Thyroid gland (tissue), 4 donors: ENCODE data around the gene DYNC1LI2. TPM values are rescaled to one million over a fixed set of nuclear protein-coding genes. Genes with fewer than 3 reads are reported as not detected.
"Not testable (repeated sequence)": the region's sequence is repeated elsewhere in the genome, so short reads cannot be mapped to it uniquely, and the experiment has no call there.

Experiments used
- DNase-seq, 2 donors: peaks; one replicate each; pipeline ENCODE4 v3.0.0-alpha.2; 2019
- H3K27ac ChIP-seq, 3 donors: fragments of 200-600 bp; sonication (generic); 1 replicate in 2 of 3; 2 replicates in 1 of 3; pipeline ENCODE4 v1.5.1; 2016 to 2019; ENCODE audit warnings: mild to moderate bottlenecking in 1 of 3, moderate library complexity in 1 of 3
- H3K27me3 ChIP-seq: fragments of 200-600 bp; sonication (generic); one replicate; pipeline ENCODE4 v1.5.1; 2019
- H3K36me3 ChIP-seq, 2 donors: fragments of 200-600 bp; sonication (generic); one replicate each; pipeline ENCODE4 v1.5.1; 2016 to 2019
- H3K4me1 ChIP-seq, 2 donors: fragments of 200-600 bp; sonication (generic); one replicate each; pipeline ENCODE4 v1.5.1; 2017 to 2019
- H3K4me3 ChIP-seq, 3 donors: fragments of 200-600 bp; sonication (generic); replicated peaks in 1 of 3; 1 replicate in 2 of 3; 2 replicates in 1 of 3; pipeline ENCODE4 v1.5.1; 2016; ENCODE audit warnings: mild to moderate bottlenecking in 1 of 3
- H3K9me3 ChIP-seq: fragments of 200-600 bp; sonication (generic); one replicate; pipeline ENCODE4 v1.5.1; 2017
- CTCF ChIP-seq, 6 experiments: fragments of 200-600 bp in 3 of 6; fragments of 450-650 bp in 3 of 6; sonication (generic) in 3 of 6; IDR thresholded peaks; one replicate each; pipeline ENCODE4 v1.5.1; 2016 to 2019; ENCODE audit warnings: antibody characterized with exemption in 6 of 6, mild to moderate bottlenecking in 2 of 6, inconsistent platforms in 1 of 6, moderate library complexity in 1 of 6
- POLR2A ChIP-seq, 2 donors: fragments of 450-650 bp; IDR thresholded peaks; one replicate each; pipeline ENCODE4 v1.6.1; 2017; ENCODE audit warnings: antibody characterized with exemption in 2 of 2, mild to moderate bottlenecking in 2 of 2, moderate library complexity in 1 of 2
- WGBS, 2 donors: methylation state at CpG; one replicate each; pipeline ENCODE4 v1.1.5; 2017; 5-methylcytosine and 5-hydroxymethylcytosine counted together
- intact Hi-C: fragments of 100-400 bp; cut with DNase I; formaldehyde crosslinking; loops from one replicate; pipeline ENCODE4 v1.15.1; 2023
- total RNA-seq, 4 donors: library from RNA; depleted of rRNA; stranded (reverse); fragments of >200 nt; gene quantifications; one replicate each; pipeline ENCODE4 v1.2.3, GENCODE V29; 2016

Gene DYNC1LI2
- total RNA-seq, 4 donors from 2014 or later: 162 to 332 (median 195) TPM

GRCh38 chr16:66689282-66689681 lies 62.1 kb downstream of the DYNC1LI2 start:
- no peak for TF ChIP-seq CTCF (IDR thresholded peaks at IDR 0.05)
- intact Hi-C loops: no loop called here
- Histone ChIP-seq H3K27me3 (no peaks in the 10 kb centered on the region), H3K36me3 (no peaks in the 10 kb centered on the region), H3K27ac (peak overlapping the region in 2 of 3 donors; percentile 43 to 45), H3K4me1 (peaks cover 24 to 35% of the 10 kb centered on the region in 2 donors), H3K9me3 (no peaks in the 10 kb centered on the region), H3K4me3 (no peak overlapping the region)
- WGBS, 2 donors: 51 to 57% methylated on average over 6 of the region's 6 CpGs
- DNase-seq: peak in 1 of 2 donors; percentile 36

- Histone ChIP-seq H3K9me3 (no peaks in the 10 kb centered on the region), H3K36me3 (no peaks in the 10 kb centered on the region), H3K4me3 (no peak overlapping the region), H3K27ac (no peak overlapping the region), H3K27me3 (no peaks in the 10 kb centered on the region), H3K4me1 (peaks cover 16 to 38% of the 10 kb centered on the region in 2 donors)
- WGBS, 2 donors: 97 to 100% methylated on average over 8 to 9 of the region's 9 CpGs
- intact Hi-C loops: no loop called here
- no peak for DNase-seq
- TF ChIP-seq POLR2A (IDR thresholded peaks at IDR 0.05) (no peak), CTCF (IDR thresholded peaks at IDR 0.05) (no peak)
Measured at GRCh38 chr16:66687906-66688625, 63.3 kb downstream of the DYNC1LI2 start.

- DNase-seq, H3K9me3 ChIP-seq, H3K4me3 ChIP-seq, H3K27me3 ChIP-seq, H3K27ac ChIP-seq, H3K36me3 ChIP-seq, intact Hi-C loops: not testable (repeated sequence)
- WGBS, 2 donors: 97% methylated on average over 14 of the region's 14 CpGs
- H3K4me1 ChIP-seq: peaks cover 29 to 54% of the 10 kb centered on the region in 2 donors
Measured at GRCh38 chr16:66685501-66686115, 65.8 kb downstream of the DYNC1LI2 start.

GRCh38 chr16:66682271-66682670 lies 69.1 kb downstream of the DYNC1LI2 start:
- no peaks in the 10 kb centered on the region for H3K9me3 ChIP-seq

GRCh38 chr16:66681676-66682075 lies 69.7 kb downstream of the DYNC1LI2 start:
- H3K4me3 ChIP-seq: no peak overlapping the region
- intact Hi-C loops: no loop called here
- H3K27me3 ChIP-seq: no peaks in the 10 kb centered on the region
- TF ChIP-seq POLR2A (IDR thresholded peaks at IDR 0.05): no peak
- TF ChIP-seq CTCF (IDR thresholded peaks at IDR 0.05): no peak
- H3K36me3 ChIP-seq: no peaks in the 10 kb centered on the region
- 76 to 86% methylated on average over 4 of the region's 4 CpGs for WGBS, 2 donors
- H3K27ac ChIP-seq: peak overlapping the region; percentile 13 to 60 (median 28)
- no peak for DNase-seq
- H3K4me1 ChIP-seq: peaks cover 30 to 60% of the 10 kb centered on the region in 2 donors
- H3K9me3 ChIP-seq: no peaks in the 10 kb centered on the region

More at GRCh38 chr16:66682271-66682670, 69.1 kb downstream of the DYNC1LI2 start:
- DNase-seq: no peak
- no peak for TF ChIP-seq CTCF (IDR thresholded peaks at IDR 0.05)
- no peak for TF ChIP-seq POLR2A (IDR thresholded peaks at IDR 0.05)
- Histone ChIP-seq H3K36me3 (no peaks in the 10 kb centered on the region), H3K27ac (peak overlapping the region; percentile 13 to 60 (median 28)), H3K27me3 (no peaks in the 10 kb centered on the region), H3K4me1 (peaks cover 24 to 55% of the 10 kb centered on the region in 2 donors), H3K4me3 (no peak overlapping the region)
- WGBS, 2 donors: 16 to 24% methylated on average over 1 of the region's 1 CpG
- intact Hi-C loops: no loop called here
